Ascending aorta (tissue), 2 donors: Measurements from ENCODE around the gene AP3B2. TPM values are rescaled to one million over a fixed set of nuclear protein-coding genes. Genes with fewer than 3 reads are reported as not detected.

ENCODE experiments used
- DNase-seq, 2 donors: peaks; one replicate each; pipeline ENCODE4 v3.0.0-alpha.2; 2019; ENCODE audit warnings: low spot score in 2 of 2
- H3K27ac ChIP-seq, 2 donors: fragments of 200-600 bp; sonication (generic); one replicate each; pipeline ENCODE4 v1.5.1; 2016 to 2017; ENCODE audit warnings: mild to moderate bottlenecking in 1 of 2
- H3K27me3 ChIP-seq: fragments of 200-600 bp; sonication (generic); one replicate; pipeline ENCODE4 v1.5.1; 2017
- H3K36me3 ChIP-seq, 2 donors: fragments of 200-600 bp; sonication (generic); one replicate each; pipeline ENCODE4 v1.5.1; 2016
- H3K4me1 ChIP-seq, 2 donors: fragments of 200-600 bp; sonication (generic); one replicate each; pipeline ENCODE4 v1.5.1; 2016 to 2017; ENCODE audit warnings: mild to moderate bottlenecking in 1 of 2
- H3K4me3 ChIP-seq, 2 donors: fragments of 200-600 bp; sonication (generic); one replicate each; pipeline ENCODE4 v1.5.1; 2016 to 2017; ENCODE audit warnings: mild to moderate bottlenecking in 1 of 2
- H3K9me3 ChIP-seq, 2 donors: fragments of 200-600 bp; sonication (generic); one replicate each; pipeline ENCODE4 v1.5.1; 2016
- intact Hi-C: fragments of 100-400 bp; cut with DNase I; formaldehyde crosslinking; loops from one replicate; pipeline ENCODE4 v1.15.1; 2023
- total RNA-seq: library from RNA; depleted of rRNA; stranded (reverse); fragments of >200 nt; gene quantifications from one replicate; pipeline ENCODE4 v1.1.0, GENCODE V29; 2016
- TF ChIP-seq, protein P1 (sequence below), 3 experiments: fragments of 200-600 bp in 2 of 3; fragments of 450-650 bp in 1 of 3; sonication (generic) in 2 of 3; IDR thresholded peaks; one replicate each; pipeline ENCODE4 v1.5.1; 2016 to 2019; ENCODE audit warnings: antibody characterized with exemption in 3 of 3, mild to moderate bottlenecking in 1 of 3, moderate library complexity in 1 of 3

Gene AP3B2
- total RNA-seq, 1 donor from 2014 or later: not detected

DNA sequence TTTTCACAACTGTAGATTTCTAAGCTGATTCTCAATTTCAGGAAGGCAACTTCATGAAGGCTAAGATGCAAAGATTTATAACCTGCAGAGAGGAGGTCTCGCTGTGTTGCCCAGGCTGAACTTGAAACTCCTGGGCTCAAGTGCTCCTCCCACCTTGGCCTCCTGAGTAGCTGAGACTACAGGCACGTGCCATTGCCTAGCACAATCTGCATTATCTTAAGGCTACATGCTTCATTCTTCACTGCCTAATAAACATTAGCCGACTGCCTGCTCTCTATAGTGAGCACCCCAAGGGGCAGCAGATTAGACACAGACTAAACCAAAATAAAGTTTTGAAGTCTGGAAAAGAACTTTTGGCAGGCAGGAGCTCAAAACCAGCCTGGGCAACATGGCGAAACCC, 79.6 kb downstream of the AP3B2 start:
- H3K27ac ChIP-seq: no peak overlapping the region
- no peaks in the 10 kb centered on the region for H3K9me3 ChIP-seq
- no peaks in the 10 kb centered on the region for H3K27me3 ChIP-seq
- TF ChIP-seq, protein P1, sequence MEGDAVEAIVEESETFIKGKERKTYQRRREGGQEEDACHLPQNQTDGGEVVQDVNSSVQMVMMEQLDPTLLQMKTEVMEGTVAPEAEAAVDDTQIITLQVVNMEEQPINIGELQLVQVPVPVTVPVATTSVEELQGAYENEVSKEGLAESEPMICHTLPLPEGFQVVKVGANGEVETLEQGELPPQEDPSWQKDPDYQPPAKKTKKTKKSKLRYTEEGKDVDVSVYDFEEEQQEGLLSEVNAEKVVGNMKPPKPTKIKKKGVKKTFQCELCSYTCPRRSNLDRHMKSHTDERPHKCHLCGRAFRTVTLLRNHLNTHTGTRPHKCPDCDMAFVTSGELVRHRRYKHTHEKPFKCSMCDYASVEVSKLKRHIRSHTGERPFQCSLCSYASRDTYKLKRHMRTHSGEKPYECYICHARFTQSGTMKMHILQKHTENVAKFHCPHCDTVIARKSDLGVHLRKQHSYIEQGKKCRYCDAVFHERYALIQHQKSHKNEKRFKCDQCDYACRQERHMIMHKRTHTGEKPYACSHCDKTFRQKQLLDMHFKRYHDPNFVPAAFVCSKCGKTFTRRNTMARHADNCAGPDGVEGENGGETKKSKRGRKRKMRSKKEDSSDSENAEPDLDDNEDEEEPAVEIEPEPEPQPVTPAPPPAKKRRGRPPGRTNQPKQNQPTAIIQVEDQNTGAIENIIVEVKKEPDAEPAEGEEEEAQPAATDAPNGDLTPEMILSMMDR (IDR thresholded peaks at IDR 0.05): no peak
- no peaks in the 10 kb centered on the region for H3K36me3 ChIP-seq
- H3K4me1 ChIP-seq: no peaks in the 10 kb centered on the region
- no peak for DNase-seq
- intact Hi-C loops: no loop called here
- H3K4me3 ChIP-seq: no peak overlapping the region

DNA sequence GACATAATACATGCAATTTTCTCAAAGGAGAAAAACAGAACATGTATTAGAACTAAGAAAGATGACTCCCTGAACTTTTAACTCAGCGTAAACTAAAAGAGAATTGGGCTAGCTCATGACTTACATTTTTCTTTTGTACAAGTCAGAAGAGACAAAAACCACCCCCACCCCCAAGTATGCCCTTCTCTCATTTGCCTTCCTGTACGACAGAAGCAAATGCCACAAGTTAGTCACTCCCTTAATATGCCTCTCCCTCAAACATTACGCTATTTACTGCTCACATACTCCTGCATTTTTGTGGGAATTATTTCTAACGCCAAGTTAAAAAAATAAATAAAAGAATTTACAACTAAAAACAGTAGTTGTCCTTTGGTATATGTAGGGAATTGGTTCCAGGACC, 84.5 kb downstream of the AP3B2 start:
- DNase-seq: no peak
- intact Hi-C loops: no loop called here
- Histone ChIP-seq H3K4me1 (no peaks in the 10 kb centered on the region), H3K9me3 (no peaks in the 10 kb centered on the region), H3K27me3 (no peaks in the 10 kb centered on the region), H3K36me3 (no peaks in the 10 kb centered on the region), H3K4me3 (no peak overlapping the region), H3K27ac (no peak overlapping the region)
- TF ChIP-seq, protein P1 (IDR thresholded peaks at IDR 0.05): no peak

DNA sequence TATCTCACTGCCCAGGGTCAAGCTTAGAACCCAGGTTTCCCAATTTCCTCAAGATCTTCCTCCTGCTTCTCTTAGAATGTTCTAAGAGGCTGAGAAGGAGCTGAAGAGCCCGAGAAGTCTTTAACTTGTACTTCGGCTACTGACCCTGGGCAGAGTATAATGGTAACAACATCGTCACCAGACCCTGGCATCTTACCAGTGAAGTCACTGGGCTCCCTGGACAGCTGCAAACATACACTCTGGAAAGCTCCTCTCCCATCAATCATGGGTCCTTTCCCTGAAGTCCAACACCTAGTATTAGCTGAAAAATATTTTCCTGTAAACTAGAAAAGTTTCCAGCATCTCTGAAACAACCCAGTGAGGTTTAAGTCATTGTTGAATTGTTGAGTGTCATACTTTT, 85.2 kb downstream of the AP3B2 start:
- Histone ChIP-seq H3K4me1 (no peaks in the 10 kb centered on the region), H3K36me3 (no peaks in the 10 kb centered on the region), H3K27me3 (no peaks in the 10 kb centered on the region), H3K9me3 (no peaks in the 10 kb centered on the region), H3K4me3 (no peak overlapping the region), H3K27ac (no peak overlapping the region)
- intact Hi-C loops: no loop called here
- TF ChIP-seq, protein P1 (IDR thresholded peaks at IDR 0.05): no peak
- DNase-seq: no peak

DNA sequence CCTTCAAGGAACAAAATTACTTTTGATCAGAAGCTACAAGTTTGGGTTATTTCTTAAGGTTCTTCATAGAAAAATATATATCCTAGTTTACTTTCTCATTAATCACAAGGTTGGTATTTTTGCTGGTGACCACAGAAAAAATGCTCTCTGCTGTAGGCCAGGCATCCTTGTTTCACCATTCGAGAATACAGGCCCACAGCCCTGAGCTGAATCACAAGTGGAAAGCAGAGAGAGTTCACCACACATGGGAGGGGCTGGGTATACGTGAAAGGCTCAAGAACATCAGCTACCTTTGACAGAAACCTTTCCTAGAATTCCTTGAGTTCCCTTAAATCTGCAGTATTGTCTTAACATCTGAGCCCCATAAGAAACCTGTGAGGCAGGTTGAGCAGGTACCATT, 85.7 kb downstream of the AP3B2 start:
- H3K4me1 ChIP-seq: no peaks in the 10 kb centered on the region
- H3K9me3 ChIP-seq: no peaks in the 10 kb centered on the region
- no peak overlapping the region for H3K27ac ChIP-seq
- no peaks in the 10 kb centered on the region for H3K27me3 ChIP-seq
- no peak for DNase-seq
- H3K4me3 ChIP-seq: no peak overlapping the region
- H3K36me3 ChIP-seq: no peaks in the 10 kb centered on the region
- TF ChIP-seq, protein P1 (IDR thresholded peaks at IDR 0.05): no peak
- intact Hi-C loops: no loop called here

DNA sequence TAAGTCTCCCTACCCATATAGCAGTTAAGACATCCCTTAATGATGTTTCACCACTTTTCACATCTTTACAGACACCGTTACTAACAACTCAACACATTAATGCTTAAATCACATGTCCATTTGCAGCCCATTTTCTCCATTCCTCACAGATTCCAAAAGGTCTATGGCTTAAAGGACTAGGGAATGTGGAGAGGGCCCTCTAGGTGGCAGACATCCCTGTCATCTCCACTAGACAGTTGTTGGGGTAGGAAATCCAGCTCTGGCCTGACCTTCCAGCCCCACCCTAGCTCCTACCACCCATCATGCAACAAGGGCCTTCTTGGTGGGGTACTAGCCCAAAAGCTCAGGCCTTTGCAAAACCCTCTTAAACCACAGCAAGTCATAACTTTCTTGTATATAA, 87.7 kb downstream of the AP3B2 start:
- Histone ChIP-seq H3K9me3 (no peaks in the 10 kb centered on the region), H3K4me3 (no peak overlapping the region), H3K4me1 (no peaks in the 10 kb centered on the region), H3K27ac (no peak overlapping the region), H3K36me3 (no peaks in the 10 kb centered on the region), H3K27me3 (no peaks in the 10 kb centered on the region)
- intact Hi-C loops: no loop called here
- no peak for DNase-seq
- TF ChIP-seq, protein P1 (IDR thresholded peaks at IDR 0.05): no peak

DNA sequence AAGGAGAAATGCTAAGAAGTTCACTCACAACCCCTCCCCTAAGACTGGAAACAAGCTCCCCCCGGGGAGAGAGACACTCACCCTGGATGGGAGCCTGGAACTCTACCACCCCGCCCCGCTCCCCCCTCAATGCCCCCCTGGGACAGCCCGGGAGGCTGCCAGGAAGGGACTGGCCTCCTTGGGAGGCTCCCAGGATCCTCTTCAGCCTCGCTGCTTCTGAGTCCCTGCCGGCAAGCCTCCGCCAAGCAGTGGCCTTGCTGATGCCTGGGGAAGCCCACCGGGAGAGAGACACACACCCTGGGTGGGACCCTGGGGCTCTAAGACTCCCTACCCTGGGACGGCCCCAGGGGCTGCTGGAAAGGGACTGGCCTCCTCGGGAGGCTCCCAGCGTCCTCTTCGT, 95.9 kb downstream of the AP3B2 start:
- H3K9me3 ChIP-seq: no peaks in the 10 kb centered on the region
- peaks cover 0 to 2% of the 10 kb centered on the region in 2 donors for H3K4me1 ChIP-seq
- no peak overlapping the region for H3K4me3 ChIP-seq
- DNase-seq: no peak
- TF ChIP-seq, protein P1 (IDR thresholded peaks at IDR 0.05): no peak
- H3K36me3 ChIP-seq: no peaks in the 10 kb centered on the region
- no peaks in the 10 kb centered on the region for H3K27me3 ChIP-seq
- intact Hi-C loops: no loop called here
- no peak overlapping the region for H3K27ac ChIP-seq
